ENCODE data around the gene TCF7L1.
"Not testable (repeated sequence)": the region's sequence is repeated elsewhere in the genome, so short reads cannot be mapped to it uniquely, and the experiment has no call there.

Gene TCF7L1

DNA sequence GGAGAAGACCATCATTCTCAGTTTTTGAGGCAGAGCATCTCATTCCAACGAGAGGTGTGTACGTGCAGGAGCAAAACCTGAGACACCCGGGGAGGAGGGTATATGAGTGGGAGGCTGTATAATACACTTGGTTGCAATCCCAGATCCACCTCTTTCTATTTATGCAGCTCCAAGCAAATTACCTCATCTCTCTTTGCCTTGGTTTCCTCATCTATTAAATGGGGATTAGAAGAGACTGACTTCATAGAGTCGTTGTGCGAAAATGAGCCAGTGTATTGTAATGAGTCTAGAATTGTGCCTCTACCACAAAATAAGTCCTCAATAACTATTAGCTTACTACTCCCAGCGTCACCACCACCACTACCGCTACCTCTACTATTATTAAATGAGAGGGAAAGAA lies 154.5 kb downstream of the TCF7L1 start:
- DNase-seq: no peak

DNA sequence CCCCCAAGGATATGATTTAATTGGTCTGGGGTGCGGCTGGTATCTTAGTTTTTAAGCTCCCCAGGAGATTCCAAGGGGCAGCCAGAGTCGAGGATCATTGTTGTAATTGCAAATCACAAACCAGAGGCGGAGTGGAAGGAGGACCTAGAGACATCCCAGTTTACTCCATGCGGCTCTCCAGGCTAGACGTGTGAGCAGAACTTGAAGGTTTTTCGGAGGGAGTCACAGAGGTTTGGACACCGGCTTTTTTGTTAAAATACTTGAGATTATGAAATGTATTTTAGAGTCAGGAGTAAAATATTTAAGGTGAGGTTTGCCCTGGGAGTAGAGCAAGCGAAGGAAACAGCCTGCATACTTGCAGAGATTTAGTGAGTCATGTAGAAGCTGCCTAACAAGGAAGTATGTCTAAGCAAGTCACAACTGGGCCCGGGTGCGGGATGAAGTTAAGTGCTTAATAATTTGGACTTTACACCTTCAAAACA lies 155.1 kb downstream of the TCF7L1 start:
- peak in 1 of 3 donors; percentile 10 for DNase-seq

DNA sequence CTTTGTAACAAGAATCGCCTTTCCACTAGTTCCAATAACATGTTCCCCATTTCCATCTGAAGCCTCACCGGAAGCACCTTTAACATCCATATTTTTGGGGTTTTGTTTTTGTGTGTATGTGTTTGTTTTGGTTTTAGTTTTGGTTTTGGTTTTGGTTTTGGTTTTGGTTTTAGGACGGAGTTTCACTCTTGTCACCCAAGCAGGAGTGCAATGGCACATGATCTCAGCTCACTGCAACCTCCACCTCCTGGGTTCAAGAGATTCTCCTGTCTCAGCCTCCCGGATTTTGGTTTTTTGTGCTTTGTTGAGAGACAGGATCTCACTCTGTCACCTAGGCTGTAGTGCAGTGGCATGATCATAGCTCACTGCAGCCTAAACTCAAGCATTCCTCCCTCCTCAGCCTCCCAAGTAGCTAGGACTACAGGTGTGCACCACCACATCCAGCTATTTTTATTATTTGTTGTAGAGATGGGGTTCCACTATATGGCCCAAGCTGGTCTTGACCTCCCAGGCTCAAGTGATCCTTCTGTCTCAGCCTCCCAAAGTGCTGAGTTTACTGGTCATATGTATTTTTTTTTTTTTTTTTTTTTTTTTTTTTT lies 158.3 kb downstream of the TCF7L1 start:
- peak; percentile 57 to 77 (median 60) for DNase-seq

DNA sequence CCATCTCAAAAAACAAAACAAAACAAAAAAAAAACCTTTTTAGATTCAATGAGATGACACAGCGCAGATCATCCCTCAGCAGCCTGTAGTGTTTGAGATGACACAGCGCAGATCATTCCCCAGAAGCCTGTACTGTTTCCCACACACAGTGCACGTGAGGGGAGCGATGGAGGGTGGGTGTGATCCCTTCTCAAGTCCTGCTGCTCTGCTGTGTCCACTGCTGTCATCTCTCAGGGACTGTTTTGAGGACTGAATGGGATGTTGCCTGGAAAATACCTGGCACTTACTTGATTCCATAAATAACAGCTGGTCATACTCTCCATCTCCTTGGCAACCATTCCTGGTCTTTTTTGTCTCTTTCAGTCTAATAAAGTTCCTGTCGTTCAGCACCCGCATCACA lies 168.9 kb downstream of the TCF7L1 start:
- no peak for DNase-seq

DNA sequence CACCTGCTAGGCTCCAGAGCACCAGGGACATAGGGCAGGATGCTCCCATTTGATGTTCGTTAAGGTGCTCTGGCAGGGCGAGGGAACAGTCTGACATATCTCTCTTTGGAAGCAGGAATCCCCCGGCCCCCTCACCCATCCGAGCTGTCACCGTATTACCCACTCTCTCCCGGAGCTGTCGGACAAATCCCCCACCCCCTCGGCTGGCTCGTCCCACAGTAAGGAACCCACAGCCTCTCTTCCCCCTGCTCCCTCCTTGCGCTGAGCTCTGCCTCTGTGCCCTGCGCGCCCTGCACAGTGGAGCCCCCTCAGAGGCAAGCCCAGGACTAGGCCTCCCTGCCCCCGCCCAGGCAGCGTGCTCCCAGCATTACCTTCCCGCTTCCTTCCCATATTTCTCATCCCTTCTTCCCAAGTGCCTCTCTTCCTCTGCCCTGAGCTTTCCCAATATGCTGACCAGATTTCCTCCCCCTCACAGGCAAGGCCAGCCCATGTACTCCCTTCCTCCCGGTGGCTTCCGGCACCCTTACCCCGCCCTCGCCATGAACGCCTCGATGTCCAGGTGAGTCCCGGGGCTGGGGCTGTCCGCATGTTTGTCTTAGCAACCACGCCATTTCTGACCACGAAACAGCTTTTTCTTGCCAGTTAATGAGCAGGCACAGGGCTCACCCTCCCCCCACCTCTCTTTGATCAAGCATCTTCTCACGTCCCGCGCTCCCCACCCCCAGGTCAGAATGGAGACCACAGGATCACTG lies 170.8 kb downstream of the TCF7L1 start:
- no peak for DNase-seq

DNA sequence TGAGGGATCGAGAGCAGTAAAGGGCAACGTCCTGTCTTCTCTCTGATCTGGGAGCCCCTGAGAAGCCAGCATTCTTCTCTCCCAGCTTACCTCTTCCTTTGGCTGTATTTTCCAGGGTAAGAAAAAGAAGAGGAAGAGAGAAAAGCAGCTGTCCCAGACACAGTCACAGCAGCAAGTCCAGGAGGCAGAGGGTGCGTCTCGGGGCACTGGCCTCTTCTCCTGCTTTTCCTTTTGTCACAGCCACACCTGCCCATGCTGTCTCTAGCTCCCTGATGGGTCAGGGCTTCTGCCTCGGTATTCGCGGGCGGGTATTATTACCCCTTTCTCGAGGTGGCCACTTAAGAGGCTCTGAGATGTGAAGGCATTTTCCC lies 174.3 kb downstream of the TCF7L1 start:
- no peak for DNase-seq

DNA sequence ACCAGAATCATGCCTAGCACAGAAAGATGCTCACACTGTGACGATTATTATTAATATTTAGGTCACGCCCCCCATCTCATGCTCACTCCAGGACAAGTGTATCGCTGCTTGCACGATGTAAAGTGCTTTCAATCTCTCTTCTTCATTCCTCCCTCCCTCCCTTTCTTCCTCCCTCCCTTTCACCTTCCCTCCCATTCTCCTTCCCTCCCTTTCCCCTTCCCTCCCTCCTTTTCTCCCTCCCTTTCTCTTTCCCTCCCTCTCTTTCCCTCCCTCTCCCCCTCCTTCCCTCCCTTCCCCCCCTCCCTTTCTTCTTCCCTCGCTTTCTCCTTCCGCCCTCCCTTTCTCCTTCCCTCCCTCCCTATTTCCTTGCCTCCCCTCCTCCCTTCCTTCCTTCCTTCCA lies 175.0 kb downstream of the TCF7L1 start:
- no peak for DNase-seq

DNA sequence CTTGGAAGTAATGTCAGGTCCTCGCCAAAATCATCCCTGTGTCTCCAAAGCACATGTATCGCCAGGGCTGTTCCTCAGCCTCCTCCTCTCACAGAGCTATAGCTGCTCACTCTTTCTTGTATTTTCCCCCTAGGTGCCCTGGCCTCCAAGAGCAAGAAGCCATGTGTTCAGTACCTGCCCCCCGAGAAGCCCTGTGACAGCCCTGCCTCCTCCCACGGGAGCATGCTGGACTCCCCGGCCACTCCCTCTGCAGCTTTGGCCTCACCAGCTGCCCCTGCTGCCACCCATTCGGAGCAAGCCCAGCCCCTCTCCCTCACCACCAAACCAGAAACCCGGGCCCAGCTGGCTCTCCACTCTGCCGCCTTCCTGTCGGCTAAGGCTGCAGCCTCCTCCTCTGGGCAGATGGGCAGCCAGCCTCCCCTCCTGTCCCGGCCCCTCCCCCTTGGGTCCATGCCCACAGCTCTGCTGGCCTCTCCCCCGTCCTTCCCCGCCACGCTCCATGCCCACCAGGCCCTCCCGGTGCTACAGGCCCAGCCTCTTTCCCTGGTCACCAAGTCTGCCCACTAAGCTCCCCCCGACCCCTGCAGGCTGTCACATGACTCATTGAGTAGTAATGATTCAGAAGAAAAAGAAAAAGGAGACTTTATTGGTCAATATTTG lies 175.8 kb downstream of the TCF7L1 start:
- peak; percentile 29 to 58 (median 52) for DNase-seq

DNA sequence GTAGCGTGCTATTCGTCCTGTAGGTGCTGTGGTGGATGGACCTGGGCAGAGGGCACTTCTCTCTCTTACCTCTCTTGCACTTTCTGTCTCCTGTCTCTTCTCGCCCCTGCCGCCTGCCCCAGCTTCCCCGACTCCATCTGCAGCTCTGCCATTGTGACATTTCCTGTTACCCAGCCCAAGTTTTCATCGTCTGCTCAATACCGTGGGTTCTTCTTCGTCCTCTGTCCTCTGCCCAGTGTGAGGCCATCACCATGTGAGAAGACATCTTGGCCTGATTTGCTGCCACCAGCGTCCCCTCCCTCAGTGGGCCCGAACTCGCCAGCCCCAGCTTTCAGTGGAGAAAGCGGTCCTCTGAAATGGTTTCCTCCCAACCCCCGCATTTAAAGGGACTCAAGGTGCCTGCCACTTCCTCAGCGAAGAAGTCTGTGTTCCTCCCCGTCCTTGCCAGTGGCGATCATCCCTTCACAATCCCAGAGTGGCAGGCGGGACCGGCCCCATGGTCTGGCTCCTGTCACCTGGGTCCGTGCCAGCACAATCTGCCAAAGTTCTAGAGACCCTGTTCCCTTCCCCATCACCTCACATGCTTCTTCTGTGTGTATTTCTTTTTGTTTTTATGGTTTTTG lies 176.6 kb downstream of the TCF7L1 start:
- DNase-seq: peak in 2 of 3 donors; percentile 43 to 46

DNA sequence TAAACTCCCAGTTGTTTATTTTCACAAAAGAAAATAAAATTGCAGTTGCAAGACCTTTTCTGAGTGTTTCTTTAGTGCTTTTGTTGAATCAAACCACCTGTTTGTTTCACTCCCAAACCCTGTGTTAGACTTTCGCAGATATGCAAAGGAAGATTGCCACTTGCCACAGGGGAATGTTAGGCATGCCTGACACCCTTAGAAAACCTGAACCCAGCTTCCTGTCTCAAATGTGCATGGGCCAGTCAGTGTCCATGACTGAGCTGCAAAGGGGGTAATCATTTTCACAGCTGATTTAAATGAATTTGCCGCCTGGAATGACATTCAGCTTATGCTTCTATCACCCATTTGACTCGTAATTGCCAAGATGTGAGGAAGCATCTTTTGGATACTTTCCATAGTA lies 177.1 kb downstream of the TCF7L1 start:
- DNase-seq: no peak

DNA sequence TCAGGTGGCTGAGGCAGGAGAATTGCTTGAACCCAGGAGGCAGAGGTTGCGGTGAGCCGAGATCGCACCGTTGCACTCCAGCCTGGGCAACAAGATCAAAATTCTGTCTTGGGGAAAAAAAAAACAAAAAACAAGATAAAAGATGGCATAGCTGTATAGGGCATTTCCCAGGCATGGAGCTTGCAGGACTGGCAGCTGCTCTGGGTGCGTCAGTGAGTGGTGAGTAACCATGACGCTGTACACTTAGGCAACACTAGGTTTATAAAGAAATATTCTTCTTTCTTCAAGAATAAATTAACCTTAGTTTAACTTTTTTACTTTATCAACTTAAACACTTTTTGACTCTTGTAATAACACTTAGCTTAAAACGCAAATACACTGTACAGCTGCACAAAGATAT lies 179.2 kb downstream of the TCF7L1 start:
- DNase-seq: peak; percentile 44 to 70 (median 60)

DNA sequence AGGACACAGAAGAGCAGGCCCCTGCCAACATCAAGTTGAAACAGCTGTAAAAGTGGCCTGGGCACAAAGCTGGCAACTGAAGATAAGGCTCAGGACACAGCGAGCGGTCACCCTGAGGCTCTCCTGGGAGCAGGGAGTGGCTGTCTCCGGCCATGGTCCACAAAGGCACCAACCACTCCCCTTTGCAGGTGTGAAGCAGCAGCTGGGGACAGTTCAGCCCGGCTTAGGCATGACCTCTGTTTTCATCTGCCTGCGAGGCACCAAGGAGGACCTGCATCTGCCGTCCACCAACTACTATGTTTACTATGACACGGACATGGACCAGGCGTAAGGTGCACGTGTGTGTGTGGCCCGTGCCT lies 181.7 kb downstream of the TCF7L1 start:
- DNase-seq: no peak

DNA sequence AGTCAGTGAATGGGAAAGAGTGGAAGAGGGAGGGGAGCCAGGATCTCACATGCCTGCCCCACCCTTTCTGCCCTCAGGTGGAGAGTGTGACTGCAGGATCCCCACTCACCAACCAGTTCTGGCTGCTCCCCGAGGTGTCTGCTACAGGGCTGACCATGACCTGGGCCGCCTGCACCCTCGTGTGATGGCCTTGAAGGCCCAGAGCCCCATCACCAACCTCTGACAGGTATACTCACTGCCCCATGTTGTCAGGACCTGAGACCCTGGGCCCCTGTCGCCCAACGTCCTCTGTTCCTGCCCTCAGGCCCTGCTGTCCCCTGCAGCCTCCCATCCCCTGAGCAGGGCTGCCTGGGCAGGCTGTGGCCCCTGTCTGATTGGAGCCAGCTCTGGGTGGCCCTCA lies 182.7 kb downstream of the TCF7L1 start:
- DNase-seq: not testable (repeated sequence)

DNA sequence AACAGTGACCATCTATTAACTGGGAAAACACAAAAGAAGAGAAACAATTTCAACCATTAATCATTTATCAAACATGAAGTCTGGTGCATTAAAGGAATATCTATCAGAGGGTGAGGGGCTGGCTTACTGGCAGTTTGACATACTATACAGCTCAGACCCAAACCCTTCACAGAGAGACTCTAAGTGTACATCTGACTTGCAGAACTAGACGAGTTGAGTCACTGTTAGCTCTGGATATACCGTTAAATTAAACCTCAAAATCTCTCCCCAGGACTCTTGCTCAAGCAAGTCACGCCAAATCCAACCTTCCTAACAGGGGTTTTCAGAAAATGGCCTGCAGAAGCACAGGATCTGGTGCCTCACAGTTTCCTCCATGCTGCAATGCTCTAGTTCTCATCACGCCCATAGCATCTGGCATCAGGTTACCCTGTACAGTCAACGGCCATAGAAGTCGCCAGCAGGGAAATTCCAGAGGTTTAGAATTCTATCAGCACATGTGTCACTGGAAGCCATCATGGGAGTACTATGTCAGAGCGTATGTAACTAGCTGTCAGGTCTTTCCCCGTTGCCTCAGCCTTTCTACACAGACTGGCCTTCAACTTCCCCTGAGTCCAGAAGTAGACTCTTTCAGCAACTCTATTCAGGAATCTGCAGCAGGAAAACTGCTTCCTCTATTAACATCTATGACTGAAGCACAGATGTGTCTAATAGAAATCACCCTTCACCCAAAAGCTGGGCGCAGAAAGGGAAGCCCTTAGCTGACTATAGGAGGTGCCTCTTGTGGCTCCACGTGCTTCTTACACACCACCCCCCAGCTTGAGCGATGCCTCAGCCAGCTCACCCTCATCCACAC lies 185.3 kb downstream of the TCF7L1 start:
- peak; percentile 93 to 100 (median 98) for DNase-seq

DNA sequence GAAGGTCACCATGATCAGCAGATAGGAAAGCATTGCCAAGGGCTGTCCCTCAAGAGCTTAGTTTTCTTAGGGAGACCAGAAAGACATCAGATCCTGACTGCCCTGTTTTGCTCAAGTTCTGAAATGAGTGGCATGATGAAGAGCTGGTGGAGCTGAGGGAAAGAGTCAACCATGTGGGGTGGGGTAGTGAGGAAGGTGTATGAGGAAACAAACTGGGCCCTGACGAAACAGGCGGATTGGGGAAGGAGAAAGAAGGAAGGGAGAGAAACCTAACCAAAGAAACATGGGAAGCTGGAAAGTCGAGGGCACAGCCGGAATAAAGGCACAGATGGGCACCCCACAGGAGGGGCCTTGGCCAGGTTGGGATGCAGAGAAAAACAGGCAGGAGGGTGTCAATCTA lies 186.6 kb downstream of the TCF7L1 start:
- DNase-seq: peak; percentile 58 to 66 (median 62)

DNA sequence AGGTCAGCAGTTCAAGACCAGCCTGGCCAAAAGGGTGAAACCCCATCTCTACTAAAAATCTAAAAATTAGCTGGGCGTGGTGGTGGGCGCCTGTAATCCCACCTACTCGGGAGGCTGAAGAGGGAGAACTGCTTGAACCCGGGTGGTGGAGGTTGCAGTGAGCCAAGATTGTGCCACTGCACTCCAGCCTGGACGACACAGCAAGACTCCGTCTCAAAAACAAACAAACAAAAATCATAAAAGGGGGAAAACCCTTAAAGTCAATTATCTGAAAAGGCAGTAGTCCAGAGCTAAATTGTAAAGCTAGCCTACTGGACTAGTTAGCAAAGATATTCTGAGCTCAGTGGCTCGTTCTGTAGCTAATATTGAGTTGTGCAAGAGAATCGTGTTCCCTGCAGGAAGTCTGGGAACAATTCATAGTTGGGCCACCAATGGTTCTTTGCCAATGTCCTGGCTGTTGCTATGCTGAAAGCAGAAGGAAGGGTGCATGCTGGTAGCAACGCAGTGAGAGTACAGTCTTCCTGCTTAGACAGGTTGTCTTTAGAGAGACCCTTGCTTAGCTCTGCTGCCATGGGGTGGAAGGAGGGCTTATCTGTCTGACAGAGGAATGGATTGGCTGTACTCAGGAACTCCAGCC lies 190.3 kb downstream of the TCF7L1 start:
- no peak for DNase-seq

DNA sequence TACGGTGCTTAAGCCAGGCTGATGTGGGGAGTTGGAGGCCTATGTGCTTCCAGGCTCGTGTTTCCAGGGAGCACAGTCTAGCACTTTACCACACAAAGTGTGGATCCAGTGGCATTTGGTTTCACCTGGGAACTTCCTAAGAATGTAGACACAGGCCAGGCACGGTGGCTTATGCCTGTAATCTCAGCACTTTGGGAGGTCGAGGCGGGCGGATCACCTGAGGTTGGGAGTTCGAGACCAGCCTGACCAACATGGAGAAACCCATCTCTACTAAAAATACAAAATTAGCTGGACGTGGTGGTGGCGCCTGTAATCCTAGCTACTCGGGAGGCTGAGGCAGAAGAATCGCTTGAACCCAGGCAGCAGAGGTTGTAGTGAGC lies 190.8 kb downstream of the TCF7L1 start:
- DNase-seq: not testable (repeated sequence)

DNA sequence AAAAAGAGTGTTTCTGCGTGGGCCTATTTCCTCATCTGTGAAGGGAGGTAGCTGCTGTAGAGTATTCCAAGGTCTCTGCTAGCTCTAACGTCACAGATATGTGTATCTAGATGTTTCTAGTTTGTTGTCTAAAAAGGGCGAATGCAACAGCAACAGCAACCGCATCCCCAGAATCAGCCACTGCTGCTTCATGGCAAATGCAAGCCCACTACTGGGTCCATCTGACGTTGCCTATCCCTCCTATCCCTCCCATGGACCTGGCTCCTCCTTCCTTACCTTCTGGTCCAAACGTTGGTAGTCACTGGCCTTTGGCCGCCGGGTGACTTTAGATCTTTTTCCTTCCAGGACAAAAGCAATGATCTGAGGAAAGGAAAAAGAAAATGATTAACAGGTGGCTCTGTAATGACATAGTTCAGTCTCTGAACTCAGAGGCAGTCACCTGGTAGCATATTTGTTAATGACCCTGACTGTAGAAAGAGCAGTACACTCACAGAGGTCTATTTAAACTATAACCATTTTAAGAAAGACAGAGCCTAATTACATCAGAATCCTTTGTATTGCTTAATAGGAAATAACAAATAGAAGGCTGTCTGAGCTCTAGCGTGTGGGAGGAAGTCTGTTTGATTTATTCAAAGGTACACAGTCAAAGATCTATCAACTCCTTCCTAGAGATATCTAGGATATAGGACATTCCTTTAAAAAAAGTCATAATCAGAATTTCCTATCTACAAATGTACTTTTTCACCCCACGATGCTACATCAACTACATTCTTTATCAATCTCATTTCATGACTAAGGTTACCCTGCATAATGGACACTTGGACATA lies 191.7 kb downstream of the TCF7L1 start:
- peak; percentile 43 to 75 (median 74) for DNase-seq

DNA sequence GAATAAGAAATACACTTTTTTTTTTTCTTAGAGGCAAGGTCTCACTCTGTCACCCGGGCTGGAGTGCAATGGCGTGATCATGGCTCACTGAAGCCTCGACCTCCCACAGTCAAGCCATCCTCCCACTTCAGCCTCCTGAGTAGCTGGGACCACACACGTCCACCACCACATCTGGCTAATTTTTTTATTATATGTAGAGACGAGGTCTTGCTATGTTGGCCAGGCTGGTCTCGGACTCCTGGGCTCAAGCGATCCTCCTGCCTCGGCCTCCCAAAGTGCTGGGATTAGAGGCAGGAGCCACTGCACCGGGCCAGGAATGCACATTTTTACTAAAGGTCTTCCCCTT lies 192.2 kb downstream of the TCF7L1 start:
- DNase-seq: no peak

DNA sequence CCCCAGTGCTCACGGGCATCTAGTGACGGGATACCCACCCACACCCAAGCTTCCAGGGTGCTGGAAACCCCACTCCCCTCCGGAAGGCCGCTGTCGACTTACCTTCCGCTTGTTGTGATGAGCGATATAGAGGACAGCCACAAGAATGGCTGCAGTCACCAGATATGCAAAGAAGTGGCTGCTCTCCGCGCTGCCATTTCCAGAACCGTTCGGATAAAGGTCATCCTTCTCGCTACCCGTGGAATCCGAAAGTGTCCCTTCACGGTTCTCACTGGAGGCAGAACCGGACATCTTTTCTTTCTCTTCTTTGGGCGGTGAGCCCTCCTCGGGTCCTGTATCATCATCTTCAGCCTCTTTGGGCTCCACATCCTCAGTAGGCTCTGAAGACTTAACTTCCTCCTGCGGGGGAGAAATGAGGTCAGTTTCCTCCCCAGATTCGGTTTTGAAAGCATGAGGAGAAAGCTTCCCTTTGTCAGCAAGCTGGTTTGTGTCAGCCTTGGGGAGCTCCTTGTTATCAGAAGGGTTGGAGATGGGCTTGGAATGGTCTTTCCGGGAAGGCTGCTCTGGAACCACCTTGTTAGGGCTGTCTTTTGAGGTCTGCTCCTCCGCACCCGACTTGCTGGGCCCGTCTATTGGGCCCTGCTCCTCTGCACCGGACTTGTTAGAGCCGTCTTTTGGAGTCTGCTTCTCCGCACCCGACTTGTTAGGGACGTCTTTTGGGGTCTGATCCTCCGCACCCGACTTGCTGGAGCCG lies 193.4 kb downstream of the TCF7L1 start:
- peak; percentile 86 to 96 (median 92) for DNase-seq

Measured in suppressor macrophage treated with lipopolysaccharide for 1 hour (primary cell).